Stimulated activated CD8-positive, alpha-beta memory T cell treated with anti-CD3 and anti-CD28 coated beads, Interleukin-7, amount 100 ng/mL, for 48 hours (primary cell): ENCODE data around the gene BEGAIN.

Experiments
- DNase-seq, 2 donors: peaks; one replicate each; pipeline ENCODE4 v3.0.0-alpha.2; 2020; ENCODE audit warnings: low read depth in 1 of 2; ENCODE audit errors: extremely low read depth in 1 of 2

Gene BEGAIN

DNA sequence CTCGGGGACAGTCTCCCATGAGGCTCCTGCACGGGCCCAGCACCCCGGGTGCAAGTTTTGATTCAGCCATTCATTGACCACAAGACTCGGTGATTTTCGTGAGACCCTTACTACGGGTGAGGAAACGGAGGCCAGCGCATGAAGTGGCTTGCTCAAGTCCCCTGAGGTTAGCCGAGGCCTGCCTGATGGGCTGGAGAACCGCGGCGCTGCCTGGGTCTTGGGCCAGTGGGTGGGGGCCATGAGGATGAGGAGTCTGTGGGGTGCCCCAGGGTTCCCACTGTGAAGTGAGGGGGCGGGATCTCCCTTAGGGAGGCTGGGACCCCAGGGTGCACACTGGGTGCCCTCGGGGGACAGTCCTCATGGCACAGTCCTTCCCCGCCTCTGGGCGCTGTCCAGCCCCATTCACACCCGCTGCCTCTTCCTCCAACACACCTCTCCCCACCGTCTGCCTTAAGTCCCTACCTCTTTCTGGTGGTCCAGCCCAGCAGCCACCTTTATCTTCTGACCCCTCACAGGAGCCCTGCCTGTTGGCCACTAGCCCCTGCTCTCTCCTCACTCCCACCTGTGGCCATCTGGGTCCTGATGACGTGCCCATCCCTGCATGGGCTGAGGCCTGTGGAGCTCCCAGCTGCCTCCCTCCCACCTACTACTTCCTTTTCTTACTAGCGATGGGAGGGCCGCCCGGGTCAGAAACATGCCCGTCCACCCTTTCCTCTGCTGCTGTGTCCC, 16.3 kb downstream of the BEGAIN start:
- no peak for DNase-seq

GRCh38 chr14:100569734-100570286, 17.4 kb downstream of the BEGAIN start:
- no peak for DNase-seq

DNA sequence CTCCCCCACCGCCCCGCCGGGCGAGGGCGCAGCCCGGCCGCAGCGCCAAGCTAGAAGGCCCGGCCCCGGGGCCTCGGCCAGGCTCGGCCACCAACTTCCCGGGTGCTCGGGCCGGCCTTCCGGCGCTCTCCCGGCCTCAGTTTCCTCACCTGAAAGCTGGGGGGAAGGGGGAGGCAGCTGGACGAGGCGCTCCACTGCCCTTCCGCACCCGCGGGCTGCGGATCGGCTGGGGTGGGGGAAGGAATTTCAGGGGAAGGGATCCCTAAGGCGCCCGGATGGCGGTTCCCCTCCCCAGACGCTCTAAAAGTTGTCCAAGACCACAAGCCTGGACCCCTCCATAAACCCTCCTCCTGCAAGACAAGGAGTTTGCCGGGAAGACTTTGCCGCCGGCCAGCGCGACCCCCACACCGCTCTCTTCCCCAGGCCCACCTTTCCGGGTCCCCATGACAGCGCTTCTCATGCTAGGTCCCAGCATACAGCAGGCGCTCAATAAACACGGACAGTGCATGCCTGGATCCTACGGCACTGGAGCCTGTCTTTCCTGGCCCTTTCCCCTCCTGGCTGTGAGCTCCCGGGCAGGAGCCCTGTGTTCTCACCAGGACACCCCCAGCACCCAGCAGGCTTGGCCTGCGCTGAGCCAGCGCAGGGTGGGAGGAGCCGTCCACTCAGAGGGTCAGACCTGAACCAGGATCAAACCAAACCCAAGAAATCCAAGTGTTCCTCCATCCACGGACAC, 18.1 kb downstream of the BEGAIN start:
- no peak for DNase-seq

DNA sequence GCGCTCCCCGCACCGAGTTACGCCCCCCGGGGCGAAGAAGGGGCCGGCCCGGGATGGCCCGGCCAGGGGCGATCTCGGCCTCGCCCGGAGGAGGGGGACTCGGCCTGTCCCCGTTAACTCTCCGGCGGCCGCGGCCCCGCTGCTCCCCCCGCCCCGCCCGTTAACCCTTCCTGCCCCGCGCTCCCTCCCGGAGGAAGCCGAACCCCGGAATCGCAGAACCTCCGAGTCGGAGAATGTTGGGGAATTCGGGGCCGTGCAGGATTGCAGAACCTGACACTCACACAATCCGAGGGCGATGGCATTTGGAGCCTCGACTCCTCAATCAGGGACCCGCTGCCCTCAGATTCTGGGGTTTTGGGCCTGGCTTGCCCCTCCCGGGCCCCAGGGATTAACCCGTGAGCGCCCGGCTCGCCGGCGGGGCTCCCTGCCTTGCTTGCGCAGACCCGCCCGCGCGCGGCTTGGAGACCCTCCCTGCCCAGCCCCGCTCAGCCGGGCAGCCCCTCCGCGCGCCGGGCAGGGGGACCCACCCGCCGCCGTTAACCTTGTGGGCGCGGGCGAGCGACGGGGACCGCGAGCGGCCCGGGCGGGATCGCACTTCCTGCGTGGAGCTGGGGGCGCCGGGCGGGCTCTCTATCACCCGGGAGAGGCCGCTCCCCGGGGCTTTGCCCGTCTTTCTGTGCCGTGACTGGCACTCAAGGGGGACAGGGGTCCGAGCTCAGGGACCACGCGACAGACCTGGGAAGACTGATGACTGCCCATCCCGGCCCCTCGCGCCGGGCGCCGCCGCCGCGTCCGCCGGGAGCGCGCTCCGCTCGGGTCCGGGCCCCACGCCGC, 18.8 kb downstream of the BEGAIN start:
- DNase-seq: no peak

GRCh38 chr14:100567877-100568163, 19.4 kb downstream of the BEGAIN start:
- no peak for DNase-seq

DNA sequence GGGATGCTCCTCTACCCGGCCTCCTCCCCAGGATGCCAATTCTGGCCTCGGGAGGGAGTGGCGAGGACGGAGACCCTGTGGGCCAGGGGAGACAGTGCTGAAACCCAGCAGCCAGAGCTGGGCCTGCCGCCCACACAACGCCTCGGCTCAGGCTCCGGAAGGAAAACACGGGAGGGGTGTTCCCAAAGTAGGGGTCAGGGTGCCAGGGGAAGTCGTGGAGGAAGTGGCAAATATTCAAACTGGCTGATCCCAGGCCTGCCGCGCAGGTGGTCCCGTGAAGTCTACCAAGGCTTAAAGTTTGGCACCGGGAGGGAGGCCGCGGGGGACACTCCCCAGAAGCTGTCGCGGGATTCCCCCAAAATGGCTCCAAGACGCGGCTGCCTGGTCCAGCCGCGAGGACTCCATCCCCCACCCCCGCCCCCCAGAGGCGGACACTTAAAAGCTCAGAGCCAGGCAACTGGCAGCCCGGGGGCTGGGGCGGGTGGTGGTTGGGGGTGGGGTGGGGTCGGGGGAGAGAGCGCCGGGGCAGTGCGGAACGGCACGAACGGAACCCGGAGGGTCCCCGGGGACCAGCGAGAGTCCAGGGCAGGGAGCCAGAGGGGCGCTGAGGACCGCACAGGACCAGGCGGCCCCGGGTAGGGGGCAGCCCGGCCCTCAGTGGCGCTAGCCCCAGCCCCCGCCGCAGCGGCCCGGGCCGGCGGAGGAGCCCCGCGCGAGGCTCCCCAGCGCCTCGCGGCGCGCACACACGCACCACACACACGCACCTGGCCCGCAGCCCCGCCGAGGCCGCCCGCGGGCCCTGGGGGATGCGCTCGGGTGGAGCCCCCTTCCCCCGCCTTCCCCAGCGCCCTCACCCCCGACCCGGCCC, 20.0 kb downstream of the BEGAIN start:
- no peak for DNase-seq

DNA sequence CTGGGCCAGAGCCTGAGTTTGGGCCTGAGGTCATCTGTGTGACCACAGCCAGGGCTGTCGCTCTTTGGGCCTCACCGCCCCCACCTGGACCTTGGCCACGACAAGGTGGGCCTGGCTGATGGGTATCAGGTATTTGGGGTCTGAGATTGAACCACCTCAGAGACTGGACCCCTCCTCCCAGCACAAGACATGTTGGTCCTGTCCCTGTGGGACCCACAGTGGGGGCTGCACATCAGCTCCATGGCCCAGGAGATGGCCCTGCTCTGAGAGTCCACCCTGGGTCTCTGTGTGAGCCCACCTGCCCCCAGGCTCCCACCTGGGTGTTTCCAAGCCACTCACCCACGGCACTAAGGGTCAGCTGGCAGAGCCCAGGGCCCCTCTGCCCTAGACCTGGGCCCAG, 20.6 kb downstream of the BEGAIN start:
- DNase-seq: no peak

DNA sequence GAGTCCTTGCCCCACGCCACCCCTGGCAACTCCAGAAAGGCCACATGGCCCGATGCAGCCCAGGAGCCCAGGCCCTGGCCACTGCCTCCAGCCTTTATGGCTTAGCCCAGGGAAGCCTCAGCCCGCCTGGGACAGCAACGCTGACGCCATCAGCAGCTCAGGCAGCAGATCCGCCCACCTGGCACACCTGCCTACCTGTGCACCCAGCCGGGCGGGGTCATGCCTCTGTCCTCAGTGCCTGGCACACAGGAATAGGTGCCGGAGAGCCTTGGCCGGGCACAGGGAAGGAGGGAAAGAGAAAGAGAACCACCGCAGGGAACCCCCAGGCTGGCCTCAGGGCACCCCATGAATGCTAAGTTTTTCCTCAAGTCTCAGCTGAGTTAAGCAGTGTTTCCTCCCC, 21.1 kb downstream of the BEGAIN start:
- DNase-seq: no peak

DNA sequence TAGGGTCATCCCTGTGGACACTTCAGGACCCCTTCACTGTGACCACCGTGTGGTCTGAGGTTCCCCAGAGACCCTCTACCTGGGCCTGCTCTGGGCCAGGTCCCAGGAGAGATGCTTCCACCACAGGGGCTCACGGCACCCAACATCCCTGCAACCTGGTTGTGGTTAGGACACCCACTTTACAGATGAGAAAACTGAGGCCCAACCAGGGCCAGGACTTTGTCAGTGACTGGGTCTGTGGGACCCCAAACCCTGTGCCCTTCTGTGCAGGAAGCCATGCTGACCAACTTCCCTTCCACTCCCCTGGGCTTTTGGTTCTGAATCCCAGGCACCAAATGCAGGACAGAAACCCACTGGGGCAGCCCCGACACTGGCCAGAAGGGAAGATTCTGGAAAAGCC, 21.6 kb downstream of the BEGAIN start:
- no peak for DNase-seq

DNA sequence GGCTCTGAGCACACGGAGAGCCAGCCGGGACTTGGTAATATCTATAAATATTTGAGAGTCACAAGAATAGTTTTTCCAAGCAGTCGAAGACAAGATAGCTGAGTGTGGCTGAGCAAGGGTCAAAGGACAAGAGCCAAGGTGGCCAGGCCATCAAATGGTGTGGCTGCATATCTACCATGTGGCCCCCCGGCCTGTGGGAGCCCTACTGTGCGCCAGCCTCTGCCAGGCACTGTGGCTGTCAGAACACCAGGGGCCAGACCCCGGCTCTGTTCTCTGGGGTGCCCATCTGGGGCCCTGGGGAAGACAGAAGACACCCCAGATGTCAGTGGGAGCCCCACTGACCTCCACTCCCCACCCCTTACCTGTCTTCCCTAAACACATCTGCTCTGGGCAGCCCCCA, 22.7 kb downstream of the BEGAIN start:
- DNase-seq: no peak

DNA sequence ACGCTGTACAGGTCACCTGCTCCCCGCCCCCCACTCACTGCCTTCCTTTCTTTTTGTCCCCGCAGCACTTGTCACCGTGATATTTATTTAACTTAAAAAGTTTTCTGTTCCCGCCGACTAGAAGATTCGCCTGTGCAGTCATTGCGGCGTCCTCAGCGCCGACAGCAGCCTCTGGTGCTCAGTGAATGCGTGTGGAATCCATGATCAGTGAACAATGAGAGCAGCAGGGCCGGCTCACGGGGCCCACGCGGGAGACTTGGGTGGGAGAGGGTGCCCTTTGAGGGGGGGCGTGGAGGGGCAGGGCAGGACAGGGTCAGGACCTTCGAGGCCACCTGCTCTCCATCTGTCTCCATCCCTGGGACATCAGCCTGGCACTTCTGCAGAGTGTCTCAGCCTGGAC, 24.5 kb downstream of the BEGAIN start:
- DNase-seq: no peak

DNA sequence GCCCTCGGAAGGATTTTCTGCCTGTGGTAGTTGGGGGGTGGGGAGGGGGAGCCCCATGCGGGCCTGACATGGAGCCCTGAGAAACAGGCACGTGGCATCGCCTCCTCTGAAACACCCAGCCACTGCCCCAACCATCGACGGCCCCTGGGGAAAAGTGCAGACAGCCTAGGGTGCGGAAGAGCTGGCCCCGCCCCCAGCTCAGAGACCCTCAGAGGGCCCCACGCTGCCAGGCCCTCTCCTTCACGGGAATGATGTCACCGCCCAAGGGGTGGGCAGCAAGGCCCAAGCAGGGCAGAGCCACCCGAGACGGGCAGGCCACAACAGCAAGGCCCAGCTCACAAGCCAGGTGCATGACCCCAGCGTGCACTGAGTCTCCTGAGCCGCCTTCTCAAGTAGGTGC, 26.2 kb downstream of the BEGAIN start:
- DNase-seq: no peak

DNA sequence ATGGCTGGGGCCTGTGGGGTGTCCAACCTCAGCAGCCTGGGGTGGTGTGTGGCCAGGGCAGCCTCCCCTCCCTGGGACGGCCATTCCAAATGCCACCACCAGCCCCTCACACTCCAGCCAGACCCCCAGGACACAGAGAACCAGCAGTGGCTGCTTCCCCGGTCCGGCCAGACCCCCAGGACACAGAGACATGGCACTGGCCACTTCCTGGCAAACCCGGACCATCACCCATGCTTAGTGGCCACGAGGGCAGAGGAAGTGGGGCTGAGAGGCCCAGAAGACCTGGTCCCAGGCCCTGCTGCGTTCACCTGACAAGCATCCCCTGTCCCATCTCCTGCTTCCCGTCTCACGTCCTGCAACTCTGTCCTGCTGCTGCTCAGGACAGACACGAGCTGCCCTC, 26.7 kb downstream of the BEGAIN start:
- no peak for DNase-seq

GRCh38 chr14:100559455-100559854, 27.8 kb downstream of the BEGAIN start:
- DNase-seq: no peak

GRCh38 chr14:100558966-100559365, 28.3 kb downstream of the BEGAIN start:
- DNase-seq: no peak

DNA sequence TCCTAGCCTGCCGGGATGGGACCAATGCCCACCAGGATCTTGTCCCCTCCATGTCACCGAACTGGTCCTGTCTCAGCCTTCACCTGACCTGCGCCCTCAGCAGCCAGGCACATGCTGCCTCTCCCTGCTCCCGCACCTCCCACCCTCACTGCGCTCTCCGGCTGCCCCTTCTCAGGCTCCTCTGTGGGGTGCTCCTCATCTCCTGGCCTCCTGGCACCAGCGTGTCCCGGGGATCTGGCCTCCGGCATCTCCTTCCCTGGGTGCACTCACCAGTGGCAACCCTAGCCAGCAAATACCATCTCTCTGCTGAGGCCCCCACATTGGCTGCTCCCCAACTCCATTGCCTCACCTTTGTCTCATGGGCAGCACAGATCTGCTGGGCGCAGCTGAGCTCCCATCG, 29.0 kb downstream of the BEGAIN start:
- no peak for DNase-seq

- DNase-seq: no peak
These were observed 29.6 kb downstream of the BEGAIN start for GRCh38 chr14:100557658-100558057.

- DNase-seq: no peak
These were observed 30.2 kb downstream of the BEGAIN start for GRCh38 chr14:100556936-100557505.

DNA sequence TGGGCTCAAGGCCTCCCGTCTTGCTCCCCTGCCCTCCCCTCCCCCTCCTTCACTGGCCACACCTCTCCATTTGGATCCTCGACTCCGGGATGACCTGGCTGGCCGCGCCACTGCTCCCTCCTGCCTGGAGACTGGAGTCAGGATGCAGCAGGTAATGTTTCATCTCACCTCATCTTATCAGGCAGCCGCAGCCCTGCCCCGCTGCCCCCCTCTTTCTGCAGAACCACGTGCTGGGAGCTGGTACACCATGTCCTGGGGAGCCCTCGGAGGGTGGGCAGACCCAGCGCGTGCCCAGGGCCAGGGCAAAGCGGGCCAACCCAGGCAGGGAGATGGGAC, 31.1 kb downstream of the BEGAIN start:
- DNase-seq: no peak

GRCh38 chr14:100555436-100556139, 31.6 kb downstream of the BEGAIN start:
- no peak for DNase-seq
